ENCODE data around the gene PDE10A. TPM values are rescaled to one million over a fixed set of nuclear protein-coding genes. Genes with fewer than 3 reads are reported as not detected.
"Not testable (repeated sequence)": the region's sequence is repeated elsewhere in the genome, so short reads cannot be mapped to it uniquely, and the experiment has no call there.

Gene PDE10A
- total and polyA plus RNA-seq, 2 experiments from 2014 or later, result 2.0 to 7.2 TPM

DNA sequence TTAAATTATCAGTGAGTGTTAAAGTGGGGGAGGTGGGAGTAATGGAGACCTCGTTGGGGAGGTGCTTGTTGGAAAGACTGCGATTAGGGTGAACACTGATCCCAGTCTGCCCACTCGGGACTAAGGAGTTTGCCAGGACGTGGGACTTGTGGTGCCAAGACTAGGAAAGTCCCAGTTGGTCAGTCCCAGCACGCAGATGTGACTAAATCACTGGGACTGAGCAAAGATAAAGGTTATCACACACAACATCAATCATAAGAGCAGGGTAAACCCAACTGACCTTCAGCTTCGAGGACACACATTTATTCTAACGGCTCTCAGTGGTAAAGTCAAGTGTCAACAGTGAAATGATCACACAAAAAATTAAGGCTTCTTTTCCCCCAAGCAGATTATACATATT, 45.5 kb downstream of the PDE10A start:
- DNase-seq (ENCODE audit: low spot score), result no peak
- H3K4me1 ChIP-seq (ENCODE audit: insufficient read depth), result no peaks in the 10 kb centered on the region
- no peak overlapping the region for H3K4me2 ChIP-seq
- H3K79me2 ChIP-seq, result no peaks in the 10 kb centered on the region
- no peaks in the 10 kb centered on the region for H3K36me3 ChIP-seq (replicated peaks; ENCODE audit: insufficient read depth, low read depth)
- no peaks in the 10 kb centered on the region for H4K20me1 ChIP-seq (ENCODE audit: insufficient read depth, poor library complexity, severe bottlenecking)
- no peak overlapping the region for H3K27ac ChIP-seq
- no peaks in the 10 kb centered on the region for H3K9me3 ChIP-seq (ENCODE audit: low read depth)
- no peaks in the 10 kb centered on the region for H3K27me3 ChIP-seq
- H3K4me3 ChIP-seq, result no peak overlapping the region
- 87% methylated on average over 7 of the region's 7 CpGs for WGBS (ENCODE audit: low lambda C conversion rate, missing lambda C conversion rate)
- no peaks in the 10 kb centered on the region for H3K9me2 ChIP-seq (replicated peaks; ENCODE audit: insufficient read depth)
- no peak overlapping the region for H2AFZ ChIP-seq
- no peak for TF ChIP-seq EZH2 (IDR thresholded peaks at IDR 0.05; ENCODE audit: borderline replicate concordance)
- no peak for TF ChIP-seq EZH2phosphoT487 (IDR thresholded peaks at IDR 0.05; ENCODE audit: low read depth, severe bottlenecking, unreplicated experiment)
- TF ChIP-seq, protein P1, sequence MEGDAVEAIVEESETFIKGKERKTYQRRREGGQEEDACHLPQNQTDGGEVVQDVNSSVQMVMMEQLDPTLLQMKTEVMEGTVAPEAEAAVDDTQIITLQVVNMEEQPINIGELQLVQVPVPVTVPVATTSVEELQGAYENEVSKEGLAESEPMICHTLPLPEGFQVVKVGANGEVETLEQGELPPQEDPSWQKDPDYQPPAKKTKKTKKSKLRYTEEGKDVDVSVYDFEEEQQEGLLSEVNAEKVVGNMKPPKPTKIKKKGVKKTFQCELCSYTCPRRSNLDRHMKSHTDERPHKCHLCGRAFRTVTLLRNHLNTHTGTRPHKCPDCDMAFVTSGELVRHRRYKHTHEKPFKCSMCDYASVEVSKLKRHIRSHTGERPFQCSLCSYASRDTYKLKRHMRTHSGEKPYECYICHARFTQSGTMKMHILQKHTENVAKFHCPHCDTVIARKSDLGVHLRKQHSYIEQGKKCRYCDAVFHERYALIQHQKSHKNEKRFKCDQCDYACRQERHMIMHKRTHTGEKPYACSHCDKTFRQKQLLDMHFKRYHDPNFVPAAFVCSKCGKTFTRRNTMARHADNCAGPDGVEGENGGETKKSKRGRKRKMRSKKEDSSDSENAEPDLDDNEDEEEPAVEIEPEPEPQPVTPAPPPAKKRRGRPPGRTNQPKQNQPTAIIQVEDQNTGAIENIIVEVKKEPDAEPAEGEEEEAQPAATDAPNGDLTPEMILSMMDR (IDR thresholded peaks at IDR 0.05; ENCODE audit: poor library complexity), result no peak

DNA sequence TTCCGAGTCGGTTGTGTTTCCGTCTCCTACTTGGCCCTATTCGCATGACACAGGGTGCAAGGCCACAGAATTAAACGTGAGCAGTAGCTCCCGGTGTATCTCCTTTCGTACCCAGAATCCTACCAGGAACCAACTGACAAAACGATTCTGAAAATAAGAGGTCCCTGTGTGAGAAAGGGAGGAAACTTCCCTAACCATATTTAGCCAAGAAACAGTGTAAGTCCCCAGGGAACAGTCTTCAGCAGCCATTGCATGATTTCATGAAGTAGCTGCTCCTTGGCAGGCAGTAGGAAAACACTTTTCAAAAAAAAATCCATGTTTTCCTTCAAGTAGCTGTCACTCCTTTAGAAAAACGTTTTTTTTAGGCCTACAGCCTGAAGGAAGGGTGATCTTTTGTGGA, 46.9 kb downstream of the PDE10A start:
- no peak overlapping the region for H3K4me2 ChIP-seq
- 63% methylated on average over 9 of the region's 9 CpGs for WGBS (ENCODE audit: low lambda C conversion rate, missing lambda C conversion rate)

DNA sequence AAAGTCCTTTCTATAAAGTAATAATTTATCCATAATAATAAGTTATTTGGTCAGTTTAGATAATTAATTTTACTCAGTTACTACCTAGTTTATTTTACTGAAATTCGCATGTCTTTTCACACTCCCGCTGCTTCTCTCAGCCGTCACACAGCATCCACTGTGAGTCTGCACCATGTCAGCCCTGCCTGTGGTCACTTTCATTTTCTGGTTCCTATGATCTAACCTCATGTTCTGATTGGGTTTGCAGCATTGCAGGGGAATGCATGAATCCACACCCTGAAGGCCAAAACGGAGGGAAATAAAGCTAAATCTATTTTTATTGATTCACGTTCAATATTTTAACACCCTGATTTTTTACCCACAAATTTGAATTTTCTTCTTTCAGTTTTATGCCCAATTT, 47.4 kb downstream of the PDE10A start:
- no peak for TF ChIP-seq EZH2phosphoT487 (IDR thresholded peaks at IDR 0.05; ENCODE audit: low read depth, severe bottlenecking, unreplicated experiment)
- TF ChIP-seq, protein P1 (IDR thresholded peaks at IDR 0.05; ENCODE audit: poor library complexity), result no peak
- no peak for TF ChIP-seq EZH2 (IDR thresholded peaks at IDR 0.05; ENCODE audit: borderline replicate concordance)
- no peaks in the 10 kb centered on the region for H3K79me2 ChIP-seq
- no peak overlapping the region for H3K27ac ChIP-seq
- H3K4me1 ChIP-seq (ENCODE audit: insufficient read depth), result no peaks in the 10 kb centered on the region
- no peak overlapping the region for H3K4me3 ChIP-seq
- no peaks in the 10 kb centered on the region for H3K9me3 ChIP-seq (ENCODE audit: low read depth)
- H4K20me1 ChIP-seq (ENCODE audit: insufficient read depth, poor library complexity, severe bottlenecking), result no peaks in the 10 kb centered on the region
- no peaks in the 10 kb centered on the region for H3K9me2 ChIP-seq (replicated peaks; ENCODE audit: insufficient read depth)
- no peak for DNase-seq (ENCODE audit: low spot score)
- no peaks in the 10 kb centered on the region for H3K27me3 ChIP-seq
- no peaks in the 10 kb centered on the region for H3K36me3 ChIP-seq (replicated peaks; ENCODE audit: insufficient read depth, low read depth)
- H2AFZ ChIP-seq, result no peak overlapping the region
- 84% methylated on average over 5 of the region's 5 CpGs for WGBS (ENCODE audit: low lambda C conversion rate, missing lambda C conversion rate)
- H3K4me2 ChIP-seq, result no peak overlapping the region

More for the DNA sequence above, 46.9 kb downstream of the PDE10A start:
- no peaks in the 10 kb centered on the region for H3K9me3 ChIP-seq (ENCODE audit: low read depth)
- no peak overlapping the region for H3K27ac ChIP-seq
- no peaks in the 10 kb centered on the region for H4K20me1 ChIP-seq (ENCODE audit: insufficient read depth, poor library complexity, severe bottlenecking)
- no peaks in the 10 kb centered on the region for H3K4me1 ChIP-seq (ENCODE audit: insufficient read depth)
- H2AFZ ChIP-seq, result no peak overlapping the region
- H3K36me3 ChIP-seq (replicated peaks; ENCODE audit: insufficient read depth, low read depth), result no peaks in the 10 kb centered on the region
- no peak for TF ChIP-seq EZH2 (IDR thresholded peaks at IDR 0.05; ENCODE audit: borderline replicate concordance)
- TF ChIP-seq, protein P1 (IDR thresholded peaks at IDR 0.05; ENCODE audit: poor library complexity), result no peak
- no peak for TF ChIP-seq EZH2phosphoT487 (IDR thresholded peaks at IDR 0.05; ENCODE audit: low read depth, severe bottlenecking, unreplicated experiment)
- no peaks in the 10 kb centered on the region for H3K27me3 ChIP-seq
- H3K79me2 ChIP-seq, result no peaks in the 10 kb centered on the region
- no peaks in the 10 kb centered on the region for H3K9me2 ChIP-seq (replicated peaks; ENCODE audit: insufficient read depth)
- DNase-seq (ENCODE audit: low spot score), result no peak
- H3K4me3 ChIP-seq, result no peak overlapping the region

DNA sequence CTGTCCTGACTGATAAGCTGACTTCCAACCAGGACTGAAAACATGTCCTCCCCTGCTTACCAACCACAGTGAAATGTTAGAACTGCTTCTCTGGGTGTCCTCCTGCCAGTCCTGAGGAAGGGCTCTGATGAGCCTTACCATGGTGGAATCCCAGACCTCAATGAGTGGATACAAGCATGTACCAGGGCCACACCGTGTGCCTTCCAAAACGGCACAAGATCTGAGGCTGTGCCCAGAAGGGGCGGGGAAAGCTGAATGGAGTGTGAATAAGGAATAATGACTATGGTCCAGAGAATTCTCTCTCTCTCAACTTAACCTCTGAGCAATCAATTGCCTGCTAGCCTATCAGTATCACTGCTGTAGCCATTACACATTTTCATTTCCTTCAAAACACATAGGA, 51.7 kb downstream of the PDE10A start:
- no peaks in the 10 kb centered on the region for H3K9me3 ChIP-seq (ENCODE audit: low read depth)
- no peaks in the 10 kb centered on the region for H3K4me1 ChIP-seq (ENCODE audit: insufficient read depth)
- no peak for TF ChIP-seq EZH2 (IDR thresholded peaks at IDR 0.05; ENCODE audit: borderline replicate concordance)
- TF ChIP-seq, protein P1 (IDR thresholded peaks at IDR 0.05; ENCODE audit: poor library complexity), result no peak
- no peak for TF ChIP-seq EZH2phosphoT487 (IDR thresholded peaks at IDR 0.05; ENCODE audit: low read depth, severe bottlenecking, unreplicated experiment)
- H4K20me1 ChIP-seq (ENCODE audit: insufficient read depth, poor library complexity, severe bottlenecking), result no peaks in the 10 kb centered on the region
- no peak for DNase-seq (ENCODE audit: low spot score)
- H3K27ac ChIP-seq, result no peak overlapping the region
- no peaks in the 10 kb centered on the region for H3K79me2 ChIP-seq
- WGBS (ENCODE audit: low lambda C conversion rate, missing lambda C conversion rate), result 94% methylated on average over 3 of the region's 3 CpGs
- H3K9me2 ChIP-seq (replicated peaks; ENCODE audit: insufficient read depth), result no peaks in the 10 kb centered on the region
- H2AFZ ChIP-seq, result no peak overlapping the region
- H3K4me2 ChIP-seq, result no peak overlapping the region
- no peaks in the 10 kb centered on the region for H3K27me3 ChIP-seq
- no peaks in the 10 kb centered on the region for H3K36me3 ChIP-seq (replicated peaks; ENCODE audit: insufficient read depth, low read depth)
- H3K4me3 ChIP-seq, result no peak overlapping the region

DNA sequence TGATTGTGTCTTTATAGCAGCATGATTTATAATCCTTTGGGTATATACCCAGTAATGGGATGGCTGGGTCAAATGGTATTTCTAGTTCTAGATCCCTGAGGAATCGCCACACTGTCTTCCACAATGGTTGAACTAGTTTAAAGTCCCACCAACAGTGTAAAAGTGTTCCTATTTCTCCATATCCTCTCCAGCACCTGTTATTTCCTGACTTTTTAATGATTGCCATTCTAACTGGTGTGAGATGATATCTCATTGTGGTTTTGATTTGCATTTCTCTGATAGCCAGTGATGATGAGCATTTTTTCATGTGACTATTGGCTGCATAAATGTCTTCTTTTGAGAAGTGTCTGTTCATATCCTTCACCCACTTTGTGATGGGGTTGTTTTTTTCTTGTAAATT, 54.5 kb downstream of the PDE10A start:
- H3K4me3 ChIP-seq; H3K27ac ChIP-seq; H3K4me1 ChIP-seq (ENCODE audit: insufficient read depth); H3K9me3 ChIP-seq (ENCODE audit: low read depth); DNase-seq (ENCODE audit: low spot score); H3K9me2 ChIP-seq (replicated peaks; ENCODE audit: insufficient read depth); H4K20me1 ChIP-seq (ENCODE audit: insufficient read depth, poor library complexity, severe bottlenecking); H3K79me2 ChIP-seq; H3K36me3 ChIP-seq (replicated peaks; ENCODE audit: insufficient read depth, low read depth); H3K4me2 ChIP-seq; H2AFZ ChIP-seq; H3K27me3 ChIP-seq: not testable (repeated sequence)
- WGBS (ENCODE audit: low lambda C conversion rate, missing lambda C conversion rate), result 89% methylated on average over 1 of the region's 1 CpG
